Spleen (tissue), 7 donors: ENCODE results near the gene TMCC1.

Experiments used
- POLR2A ChIP-seq, 3 donors: fragments of 450-650 bp; IDR thresholded peaks; one replicate each; pipeline ENCODE4 v1.5.1; 2017; ENCODE audit warnings: antibody characterized with exemption in 3 of 3, mild to moderate bottlenecking in 1 of 3
- POLR2AphosphoS5 ChIP-seq, 3 donors: sonication (generic); formaldehyde crosslinking; IDR thresholded peaks; one replicate each; pipeline ENCODE4 v1.5.1; 2017; ENCODE audit warnings: antibody characterized with exemption in 3 of 3
- TF ChIP-seq, protein P1 (sequence below), 11 experiments: fragments of 200-600 bp in 7 of 11; fragments of 450-650 bp in 4 of 11; sonication (generic) in 4 of 11; IDR thresholded peaks in 8 of 11; conservative IDR thresholded peaks in 3 of 11; 1 replicate in 7 of 11; 2 replicates in 4 of 11; pipeline versions ENCODE4 v1.4.0 to v1.8.0; 2016 to 2021; ENCODE audit warnings: antibody characterized with exemption in 11 of 11, inconsistent platforms in 4 of 11, mild to moderate bottlenecking in 1 of 11
- donor health status: DM: no; HTN: no; CAD: no; lungs with moderate emphysema.
- donor health status: DM: no; HTN: no; CAD: no.
- donor health status: DM: no; HTN: no; CAD: no.

DNA sequence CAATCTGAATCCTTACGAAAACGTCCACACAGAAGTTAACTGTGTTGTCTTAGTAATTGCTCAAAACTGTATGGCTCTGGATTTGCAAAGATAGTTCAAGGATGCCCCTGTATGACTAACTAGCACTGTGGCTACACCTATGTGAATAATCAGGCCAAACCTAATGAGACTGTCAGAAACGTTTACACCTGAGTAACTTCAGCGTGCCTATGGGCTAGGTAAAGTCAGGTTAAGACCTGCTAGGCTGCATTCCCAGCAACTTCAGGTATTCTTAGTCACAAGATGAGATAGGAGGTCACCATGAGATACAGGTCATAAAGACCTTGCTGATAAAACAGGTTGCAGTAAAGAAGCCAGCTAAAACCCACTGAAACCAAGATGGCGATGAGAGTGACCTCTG lies 199.3 kb downstream of the TMCC1 start:
- TF ChIP-seq, protein P1, sequence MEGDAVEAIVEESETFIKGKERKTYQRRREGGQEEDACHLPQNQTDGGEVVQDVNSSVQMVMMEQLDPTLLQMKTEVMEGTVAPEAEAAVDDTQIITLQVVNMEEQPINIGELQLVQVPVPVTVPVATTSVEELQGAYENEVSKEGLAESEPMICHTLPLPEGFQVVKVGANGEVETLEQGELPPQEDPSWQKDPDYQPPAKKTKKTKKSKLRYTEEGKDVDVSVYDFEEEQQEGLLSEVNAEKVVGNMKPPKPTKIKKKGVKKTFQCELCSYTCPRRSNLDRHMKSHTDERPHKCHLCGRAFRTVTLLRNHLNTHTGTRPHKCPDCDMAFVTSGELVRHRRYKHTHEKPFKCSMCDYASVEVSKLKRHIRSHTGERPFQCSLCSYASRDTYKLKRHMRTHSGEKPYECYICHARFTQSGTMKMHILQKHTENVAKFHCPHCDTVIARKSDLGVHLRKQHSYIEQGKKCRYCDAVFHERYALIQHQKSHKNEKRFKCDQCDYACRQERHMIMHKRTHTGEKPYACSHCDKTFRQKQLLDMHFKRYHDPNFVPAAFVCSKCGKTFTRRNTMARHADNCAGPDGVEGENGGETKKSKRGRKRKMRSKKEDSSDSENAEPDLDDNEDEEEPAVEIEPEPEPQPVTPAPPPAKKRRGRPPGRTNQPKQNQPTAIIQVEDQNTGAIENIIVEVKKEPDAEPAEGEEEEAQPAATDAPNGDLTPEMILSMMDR (IDR thresholded peaks at IDR 0.05 in 8 of 11, conservative IDR thresholded peaks at IDR 0.05 in 3 of 11): no peak
- TF ChIP-seq POLR2AphosphoS5 (IDR thresholded peaks at IDR 0.05) (no peak), POLR2A (IDR thresholded peaks at IDR 0.05) (no peak)
